GM19372 (cell line): Measurements from ENCODE around the gene L3MBTL3.
"Not testable (repeated sequence)": the region's sequence is repeated elsewhere in the genome, so short reads cannot be mapped to it uniquely, and the experiment has no call there.

ENCODE experiments used
- ATAC-seq: cut with Tn5 transposase; IDR thresholded peaks from one replicate; pipeline ENCODE4 v1.9.1; 2021; ENCODE audit warnings: mild to moderate bottlenecking, low read depth, moderate library complexity; ENCODE audit not compliant: unreplicated experiment

Gene L3MBTL3

DNA sequence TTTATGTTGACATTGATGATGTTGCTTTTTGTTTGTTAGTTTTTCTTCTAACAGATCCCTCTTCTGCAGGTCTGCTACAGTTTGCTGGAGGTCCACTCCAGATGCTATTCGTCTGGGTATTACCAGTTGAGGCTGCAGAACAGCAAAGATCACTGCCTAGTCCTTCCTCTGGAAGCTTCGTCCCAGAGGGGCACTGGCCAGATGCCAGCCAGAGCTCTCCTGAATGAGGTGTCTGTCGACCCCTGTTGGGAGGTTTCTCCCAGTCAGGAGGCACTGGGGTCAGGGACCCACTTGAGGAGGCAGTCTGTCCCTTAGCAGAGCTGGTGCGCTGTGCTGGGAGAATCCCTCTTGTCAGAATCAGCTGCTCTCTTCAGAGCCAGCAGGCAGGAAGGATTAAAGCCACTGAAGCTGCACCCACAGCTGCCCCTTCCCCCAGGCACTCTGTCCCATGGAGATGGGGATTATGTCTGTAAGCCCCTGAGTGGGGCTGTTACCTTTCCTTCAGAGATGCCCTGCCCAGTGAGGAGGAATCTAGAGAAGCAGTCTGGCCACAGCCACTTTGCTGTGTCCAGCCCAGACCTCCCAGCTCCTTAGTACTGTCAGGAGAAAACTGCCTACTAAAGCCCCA is 155.1 kb downstream of the L3MBTL3 start:
- ATAC-seq = not testable (repeated sequence)

DNA sequence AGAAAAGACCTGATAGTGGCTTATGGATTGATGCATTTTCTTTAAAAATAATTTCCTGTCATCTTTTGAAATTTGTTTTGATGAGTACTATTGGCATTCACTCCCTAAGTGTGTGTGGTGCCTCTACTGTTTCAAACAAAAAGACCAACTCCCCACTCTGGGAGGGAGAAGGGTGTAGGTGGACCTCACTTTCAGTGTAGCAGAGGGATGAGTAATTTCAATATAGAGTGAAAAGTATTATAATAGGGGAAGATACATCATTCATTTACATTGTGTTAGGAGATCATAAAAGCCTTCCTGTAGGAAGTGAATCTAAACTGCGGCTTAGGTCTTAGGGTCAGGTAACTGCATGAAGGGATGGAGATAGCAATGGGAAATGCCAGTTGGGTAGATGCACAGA is 158.0 kb downstream of the L3MBTL3 start:
- no peak for ATAC-seq

DNA sequence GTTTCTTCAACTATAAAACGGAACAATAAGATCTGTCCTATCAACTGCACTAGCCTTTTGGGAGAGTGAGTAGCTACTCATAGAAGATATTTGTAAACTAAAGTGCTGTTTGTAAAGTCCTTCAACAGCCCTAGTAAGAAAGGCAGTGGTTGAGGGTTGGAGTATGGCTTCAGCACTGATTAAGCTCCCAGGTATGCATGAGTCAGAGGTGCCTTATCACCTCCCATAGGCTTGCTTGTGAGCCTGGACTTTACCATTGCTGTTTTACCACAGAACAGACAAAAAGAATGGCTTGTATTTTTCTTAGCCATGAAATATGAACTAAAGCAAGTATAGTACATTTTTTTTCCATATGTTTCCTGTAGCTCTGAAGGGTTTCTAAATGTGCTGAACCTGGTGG is 160.3 kb downstream of the L3MBTL3 start:
- ATAC-seq = no peak

DNA sequence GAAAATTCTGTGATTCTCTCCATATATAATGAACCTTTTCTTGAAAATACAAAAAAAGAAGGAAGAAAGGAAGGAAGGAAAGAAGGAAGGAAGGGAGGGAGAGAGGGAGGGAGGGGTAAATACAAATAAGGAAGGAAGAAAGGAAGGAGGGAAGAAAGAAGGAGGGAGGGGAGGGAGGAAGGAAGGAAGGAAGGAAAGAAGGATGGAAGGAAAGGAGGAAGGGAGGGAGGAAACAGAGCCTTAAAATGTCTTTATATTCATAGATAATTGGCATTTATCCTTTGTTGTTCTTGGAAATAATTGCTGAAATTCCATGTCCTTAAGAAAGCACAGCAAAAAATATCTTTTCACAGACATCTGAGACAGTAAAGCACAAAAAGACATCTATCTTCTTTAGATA is 164.1 kb downstream of the L3MBTL3 start:
- no peak for ATAC-seq

DNA sequence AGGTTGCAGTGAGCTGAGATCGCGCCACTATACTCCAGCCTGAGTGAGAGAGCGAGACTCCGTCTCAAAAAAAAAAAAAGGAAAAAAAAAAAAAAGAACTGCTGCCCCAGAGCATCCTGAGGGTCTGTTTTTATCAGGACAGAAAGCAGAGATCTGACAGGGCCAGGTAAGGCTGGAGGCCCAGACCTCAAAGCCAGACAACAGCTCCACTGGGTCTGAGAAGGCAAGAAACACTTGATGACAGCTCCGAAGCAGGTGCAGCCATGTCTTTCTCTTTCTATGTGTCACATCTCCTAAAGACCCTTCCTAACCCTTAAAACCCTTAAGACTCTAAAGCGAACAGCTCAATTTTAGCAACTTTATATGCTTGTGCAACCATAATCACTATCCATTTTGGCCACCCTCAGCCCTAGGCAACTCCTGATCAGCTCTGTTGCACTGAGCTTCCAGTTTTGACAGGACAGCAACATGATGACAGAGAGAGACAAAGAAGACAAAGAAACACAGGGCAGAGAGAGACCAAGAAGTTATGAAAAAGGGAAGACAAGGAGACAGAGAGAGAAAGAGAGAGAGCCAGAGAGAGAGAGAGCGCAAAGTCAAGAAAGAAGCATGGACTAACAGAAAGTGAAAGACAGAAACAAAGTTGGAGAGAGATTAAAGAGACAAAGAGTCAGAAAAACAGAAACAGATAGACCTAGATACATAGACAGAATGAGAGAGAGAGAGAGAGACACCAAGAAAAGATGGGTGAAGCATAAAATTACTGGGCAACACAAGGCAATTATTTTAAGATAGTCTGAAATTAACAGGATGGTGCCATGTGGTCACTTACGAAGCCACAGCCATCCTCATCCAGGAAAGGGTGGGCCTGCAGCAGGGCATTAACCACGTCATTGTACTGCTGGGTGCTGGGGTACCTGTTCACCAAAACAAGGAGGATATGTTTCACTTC is 165.2 kb downstream of the L3MBTL3 start:
- no peak for ATAC-seq

DNA sequence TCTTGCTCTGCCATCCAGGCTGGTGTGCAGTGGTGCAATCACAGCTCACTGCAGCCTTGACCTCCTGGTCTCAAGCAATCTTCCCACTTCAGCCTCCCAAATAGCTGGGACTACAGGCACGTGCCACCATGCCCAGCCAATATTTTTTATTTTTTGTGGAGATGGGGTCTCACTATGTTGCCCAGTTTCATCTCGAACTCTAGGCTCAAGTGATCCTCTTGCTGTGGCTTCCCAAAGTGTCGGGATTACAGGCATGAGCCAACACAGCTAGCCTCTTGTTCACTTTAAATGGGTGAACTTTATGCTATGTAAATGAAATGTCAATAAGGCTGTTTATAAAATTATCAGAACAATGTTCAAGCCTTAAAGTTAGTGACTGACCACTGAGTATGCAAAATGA is 167.3 kb downstream of the L3MBTL3 start:
- ATAC-seq = no peak

DNA sequence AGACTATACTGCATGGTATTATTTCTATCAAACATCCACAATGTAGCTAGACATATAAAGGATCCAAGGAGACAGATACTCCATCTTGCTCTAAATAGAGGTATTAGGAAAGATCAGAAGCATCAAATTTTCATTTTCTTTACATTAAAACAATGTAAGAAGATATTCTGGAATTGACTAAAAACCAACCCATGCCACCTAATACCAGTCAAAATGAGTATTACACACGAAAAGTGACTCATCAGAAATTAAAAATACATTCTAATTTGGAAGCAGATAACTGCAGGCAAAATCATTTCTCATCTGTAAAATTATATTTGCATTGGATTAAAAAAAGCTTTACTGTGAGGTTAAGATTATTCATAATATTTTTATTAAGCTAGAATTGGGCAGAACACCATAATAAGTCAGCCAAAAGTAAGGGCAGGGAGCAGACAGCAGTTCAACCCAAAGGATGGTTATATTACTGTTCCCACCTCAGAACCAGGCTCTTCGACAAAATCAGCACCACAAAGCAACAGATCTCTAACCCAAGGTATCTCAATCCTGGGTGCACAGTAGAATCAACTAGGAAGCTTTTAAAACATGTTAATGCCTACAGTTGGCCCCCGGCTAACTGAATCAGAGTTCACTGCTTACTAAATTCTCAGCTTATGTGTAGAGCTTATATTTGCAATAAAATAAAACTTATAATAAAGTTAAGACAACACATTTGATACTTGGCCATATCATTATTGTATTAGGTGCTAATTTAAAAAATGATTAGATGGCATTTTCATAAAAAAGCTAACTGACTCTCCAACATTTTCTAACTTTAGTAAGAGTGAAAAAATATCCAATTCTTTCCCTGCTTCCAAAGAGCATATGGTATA is 169.2 kb downstream of the L3MBTL3 start:
- ATAC-seq = no peak

DNA sequence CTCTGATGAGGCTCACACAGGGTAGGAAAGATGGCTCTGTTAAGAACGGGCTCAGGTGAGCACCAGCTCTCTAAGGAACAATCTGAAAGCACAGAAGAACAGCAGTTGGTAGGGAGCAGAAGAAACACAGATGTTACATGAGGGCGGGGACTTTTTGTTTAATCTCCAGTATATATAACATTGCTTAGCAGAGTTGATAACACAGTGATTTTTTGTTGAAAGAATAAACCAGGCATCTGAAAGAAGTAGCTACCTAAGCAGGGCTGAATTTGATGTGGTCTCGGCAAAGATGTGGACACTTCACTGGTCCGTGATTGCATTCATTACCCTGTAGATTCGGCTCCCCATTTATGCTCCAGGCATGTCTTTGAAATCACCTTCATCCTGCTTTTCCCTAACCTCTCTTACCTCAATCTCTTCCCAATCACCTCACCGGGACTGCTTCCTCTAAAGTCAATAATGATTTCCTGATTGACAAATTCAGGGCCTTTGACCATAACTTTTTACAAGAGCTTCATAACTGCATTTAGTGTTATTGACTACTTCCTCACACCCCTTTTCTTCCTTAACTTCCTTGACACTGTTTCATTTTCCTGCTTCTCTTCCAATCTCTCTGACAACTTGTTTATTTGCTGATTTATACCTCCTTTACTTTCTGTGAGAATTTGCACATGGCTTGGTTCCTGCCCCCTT is 170.0 kb downstream of the L3MBTL3 start:
- no peak for ATAC-seq

DNA sequence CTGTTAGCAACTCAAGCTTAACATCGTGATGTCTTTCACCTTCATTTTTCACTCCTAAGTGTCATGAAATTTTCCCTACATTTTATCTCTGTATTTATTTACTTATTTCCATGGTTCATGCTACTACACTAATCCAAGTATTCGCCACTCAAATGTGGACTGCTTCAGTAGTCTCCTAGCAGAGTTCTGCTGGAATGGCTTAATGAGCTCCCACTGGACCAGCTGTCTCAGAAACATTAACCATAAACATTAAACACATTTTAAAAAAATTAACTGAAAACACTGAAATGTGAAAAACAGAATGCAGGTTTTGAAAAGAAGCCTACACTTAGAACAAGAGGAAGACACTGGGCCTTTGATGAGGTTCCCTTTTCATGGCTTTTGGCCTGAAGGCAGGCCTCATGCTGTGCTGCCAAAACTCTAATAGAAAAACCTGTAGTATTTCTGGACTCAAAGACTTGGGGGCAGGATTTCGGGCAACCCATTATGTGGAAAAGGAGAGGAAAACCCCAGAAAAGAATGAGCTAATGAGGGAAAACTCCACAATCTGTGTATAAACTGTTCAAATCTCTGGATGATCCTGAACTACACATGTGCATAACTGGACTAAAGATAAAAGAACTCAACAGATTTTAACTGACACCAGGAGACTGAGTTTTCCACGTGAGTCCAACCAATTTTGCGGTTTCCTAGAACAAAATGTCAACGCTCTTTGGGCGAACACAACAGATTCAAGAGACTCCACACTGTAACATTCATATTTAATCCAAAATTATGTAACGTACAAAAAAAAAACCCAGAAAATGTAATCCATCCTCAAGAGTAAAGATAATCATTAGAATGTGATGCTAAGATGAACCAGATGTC is 171.4 kb downstream of the L3MBTL3 start:
- no peak for ATAC-seq
